OCI-LY3 (cell line): ENCODE results near the gene UNC79.

Experiments used
- H2AFZ ChIP-seq: fragments of 200-600, 300-600 bp; shearing (Covaris generic); 2 replicates; pipeline ENCODE4 v1.6.0; 2014; ENCODE audit warnings: antibody characterized with exemption, low read depth, low read length
- H3K27ac ChIP-seq: fragments of 200-600, 300-600 bp; sonication (generic); 2 replicates; pipeline ENCODE4 v1.5.1; 2014; ENCODE audit warnings: mild to moderate bottlenecking, low read length, moderate library complexity, mixed read lengths
- H3K27me3 ChIP-seq: fragments of 200-600, 300-600 bp; sonication (generic); 2 replicates; pipeline ENCODE4 v1.6.1; 2014; ENCODE audit warnings: low read depth, low read length, mixed read lengths
- H3K36me3 ChIP-seq: fragments of 200-600, 300-600 bp; sonication (generic); replicated peaks from 2 replicates; pipeline ENCODE3; 2014; ENCODE audit warnings: low read depth, low read length, mixed read lengths
- H3K4me1 ChIP-seq: fragments of 300-600, 200-600 bp; sonication (generic); 2 replicates; pipeline ENCODE4 v1.6.1; 2014; ENCODE audit warnings: low read length, mixed read lengths
- H3K4me2 ChIP-seq: fragments of 200-600, 300-600 bp; sonication (generic); 2 replicates; pipeline ENCODE4 v1.6.1; 2014; ENCODE audit warnings: low read length, mixed read lengths
- H3K4me3 ChIP-seq: fragments of 300-600, 200-600 bp; sonication (generic); 2 replicates; pipeline ENCODE4 v1.5.1; 2014; ENCODE audit warnings: antibody characterized with exemption, mild to moderate bottlenecking, low read length, moderate library complexity
- H3K79me2 ChIP-seq: fragments of 300-600, 200-600 bp; shearing (Covaris generic); 2 replicates; pipeline ENCODE4 v1.6.1; 2014; ENCODE audit warnings: mild to moderate bottlenecking, low read length, mixed read lengths
- H3K9ac ChIP-seq: fragments of 300-600, 200-600 bp; shearing (Covaris generic); 2 replicates; pipeline ENCODE4 v1.6.0; 2014; ENCODE audit warnings: mild to moderate bottlenecking, low read length, moderate library complexity
- H3K9me3 ChIP-seq: fragments of 200-600, 300-600 bp; shearing (Covaris generic); 2 replicates; pipeline ENCODE4 v1.6.1; 2014; ENCODE audit warnings: low read length, mixed read lengths; ENCODE audit not compliant: insufficient read depth
- H4K20me1 ChIP-seq: fragments of 200-600, 300-600 bp; sonication (generic); 2 replicates; pipeline ENCODE4 v1.6.1; 2016; ENCODE audit warnings: low read length, mixed read lengths; ENCODE audit not compliant: insufficient read depth
- EZH2phosphoT487 ChIP-seq: fragments of 200-600 bp; shearing (Covaris generic); IDR thresholded peaks from 2 replicates; pipeline ENCODE4 v1.6.1; 2018; ENCODE audit warnings: antibody characterized with exemption, mixed run types, low read depth
- TF ChIP-seq, protein P1 (sequence below): fragments of 200-600, 300-600 bp; sonication (generic); IDR thresholded peaks from 2 replicates; pipeline ENCODE4 v1.5.1; 2014; ENCODE audit warnings: antibody characterized with exemption, low read length, low read depth

Gene UNC79

DNA sequence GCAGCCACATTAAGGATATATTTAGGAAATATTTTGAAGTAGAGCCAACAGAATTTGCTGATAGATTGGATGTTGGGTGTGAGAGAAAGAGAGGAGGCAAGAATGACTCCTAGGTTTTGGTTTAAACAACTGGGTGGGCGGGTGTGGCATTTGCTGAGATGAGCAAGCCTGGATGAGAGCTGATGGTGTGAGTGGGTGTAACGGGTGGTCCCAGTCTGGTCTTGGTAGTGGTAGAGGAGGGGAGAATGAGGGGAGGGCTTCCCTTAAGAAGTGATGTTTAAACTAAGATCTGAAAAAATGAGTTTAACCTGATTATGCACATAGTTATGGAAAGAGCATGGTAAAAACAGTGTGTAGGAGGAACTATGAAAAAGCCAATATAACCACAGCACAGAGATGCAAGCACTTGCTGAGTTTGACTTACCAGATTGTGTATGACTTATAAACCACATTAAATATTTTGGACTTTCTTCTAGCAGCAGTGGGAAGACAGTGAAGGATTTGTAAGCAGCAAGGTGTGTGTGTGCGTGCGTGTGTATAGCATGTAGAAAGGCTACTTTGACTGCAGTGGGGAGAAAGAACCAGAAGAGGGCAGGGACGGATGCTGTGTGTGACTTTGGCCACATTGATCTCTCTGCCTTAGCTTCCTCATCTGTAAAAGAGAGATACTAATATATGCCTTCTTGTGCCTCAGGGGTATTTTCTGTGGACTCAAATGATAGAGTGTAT is 217.9 kb downstream of the UNC79 start:
- Histone ChIP-seq H3K4me2 (peak overlapping the region; percentile 25; the same call in 1 of the 2 replicates), H3K79me2 (no peaks in the 10 kb centered on the region), H3K9me3 (no peaks in the 10 kb centered on the region), H4K20me1 (no peaks in the 10 kb centered on the region), H3K27ac (no peak overlapping the region), H3K4me3 (no peak overlapping the region), H2AFZ (no peak overlapping the region), H3K36me3 (no peaks in the 10 kb centered on the region), H3K9ac (no peak overlapping the region), H3K4me1 (peaks cover 4% of the 10 kb centered on the region), H3K27me3 (peaks cover 17% of the 10 kb centered on the region; the same call in 1 of the 2 replicates)
- TF ChIP-seq EZH2phosphoT487 = no peak
- TF ChIP-seq, protein P1, sequence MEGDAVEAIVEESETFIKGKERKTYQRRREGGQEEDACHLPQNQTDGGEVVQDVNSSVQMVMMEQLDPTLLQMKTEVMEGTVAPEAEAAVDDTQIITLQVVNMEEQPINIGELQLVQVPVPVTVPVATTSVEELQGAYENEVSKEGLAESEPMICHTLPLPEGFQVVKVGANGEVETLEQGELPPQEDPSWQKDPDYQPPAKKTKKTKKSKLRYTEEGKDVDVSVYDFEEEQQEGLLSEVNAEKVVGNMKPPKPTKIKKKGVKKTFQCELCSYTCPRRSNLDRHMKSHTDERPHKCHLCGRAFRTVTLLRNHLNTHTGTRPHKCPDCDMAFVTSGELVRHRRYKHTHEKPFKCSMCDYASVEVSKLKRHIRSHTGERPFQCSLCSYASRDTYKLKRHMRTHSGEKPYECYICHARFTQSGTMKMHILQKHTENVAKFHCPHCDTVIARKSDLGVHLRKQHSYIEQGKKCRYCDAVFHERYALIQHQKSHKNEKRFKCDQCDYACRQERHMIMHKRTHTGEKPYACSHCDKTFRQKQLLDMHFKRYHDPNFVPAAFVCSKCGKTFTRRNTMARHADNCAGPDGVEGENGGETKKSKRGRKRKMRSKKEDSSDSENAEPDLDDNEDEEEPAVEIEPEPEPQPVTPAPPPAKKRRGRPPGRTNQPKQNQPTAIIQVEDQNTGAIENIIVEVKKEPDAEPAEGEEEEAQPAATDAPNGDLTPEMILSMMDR = peak; percentile 50

DNA sequence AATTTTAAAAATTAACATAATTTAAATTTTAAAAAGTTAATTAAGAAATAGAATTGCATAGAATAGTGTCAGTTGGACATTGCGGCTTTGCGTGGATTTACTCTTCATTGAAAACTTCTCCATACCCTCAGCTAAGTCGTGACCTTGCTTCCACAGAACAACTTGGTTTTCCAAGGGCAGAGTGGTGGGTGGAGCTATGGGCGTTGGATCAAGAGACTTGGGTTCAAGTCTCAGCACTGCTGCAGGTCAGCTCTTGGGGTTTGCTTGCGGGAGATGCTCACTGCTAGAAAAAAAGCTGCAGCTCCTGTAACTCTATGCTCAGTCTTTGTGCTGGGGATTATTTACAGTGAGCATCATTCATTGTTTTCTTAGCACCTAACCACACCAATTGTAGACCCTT is 223.9 kb downstream of the UNC79 start:
- Histone ChIP-seq H4K20me1 (no peaks in the 10 kb centered on the region), H3K36me3 (no peaks in the 10 kb centered on the region), H2AFZ (peak overlapping the region; percentile 59; the same call in 1 of the 2 replicates), H3K27me3 (peaks cover 23% of the 10 kb centered on the region), H3K4me2 (peak overlapping the region; percentile 18; the same call in 1 of the 2 replicates), H3K9ac (no peak overlapping the region), H3K27ac (no peak overlapping the region), H3K9me3 (no peaks in the 10 kb centered on the region), H3K4me3 (no peak overlapping the region), H3K79me2 (no peaks in the 10 kb centered on the region), H3K4me1 (no peaks in the 10 kb centered on the region)
- TF ChIP-seq, protein P1 = no peak
- TF ChIP-seq EZH2phosphoT487 = no peak

DNA sequence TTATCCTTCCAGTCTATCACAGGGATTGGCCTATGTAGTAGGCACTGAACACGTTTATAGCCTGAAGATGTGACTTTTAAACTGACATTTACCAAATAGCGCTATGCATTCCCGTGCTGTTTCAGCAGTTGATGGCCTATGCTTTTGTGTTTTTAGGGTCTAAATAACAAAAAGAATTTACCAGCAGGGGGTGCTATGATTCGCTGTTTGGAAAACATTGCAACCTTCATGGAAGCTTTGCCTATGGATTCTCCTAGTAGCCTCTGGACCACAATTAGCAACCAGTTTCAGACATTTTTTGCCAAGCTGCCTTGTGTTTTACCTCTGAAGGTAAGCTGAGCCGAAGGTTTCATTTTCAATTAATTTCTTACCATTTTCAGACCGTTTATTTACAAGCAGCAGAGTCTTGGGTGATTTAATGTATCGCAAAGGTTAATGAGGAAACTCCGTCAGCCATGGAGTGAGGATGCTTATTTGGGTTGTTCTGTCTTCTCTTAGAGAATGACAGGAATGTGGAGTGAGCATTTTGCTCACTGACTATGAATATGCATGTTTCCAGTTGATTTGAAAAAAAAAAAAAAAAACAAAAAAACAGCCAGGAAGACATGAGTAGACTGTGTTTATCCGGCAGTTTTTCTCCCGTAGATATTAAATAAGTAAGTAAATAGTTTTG is 224.5 kb downstream of the UNC79 start:
- Histone ChIP-seq H3K4me2 (peak overlapping the region; percentile 18), H3K27me3 (peaks cover 26% of the 10 kb centered on the region), H3K4me3 (no peak overlapping the region), H4K20me1 (no peaks in the 10 kb centered on the region), H3K36me3 (no peaks in the 10 kb centered on the region), H3K4me1 (no peaks in the 10 kb centered on the region), H3K9ac (no peak overlapping the region), H3K27ac (no peak overlapping the region), H3K9me3 (no peaks in the 10 kb centered on the region), H3K79me2 (no peaks in the 10 kb centered on the region), H2AFZ (peak overlapping the region; percentile 59; the same call in 1 of the 2 replicates)
- no peak for TF ChIP-seq EZH2phosphoT487
- TF ChIP-seq, protein P1 = peak; percentile 83

DNA sequence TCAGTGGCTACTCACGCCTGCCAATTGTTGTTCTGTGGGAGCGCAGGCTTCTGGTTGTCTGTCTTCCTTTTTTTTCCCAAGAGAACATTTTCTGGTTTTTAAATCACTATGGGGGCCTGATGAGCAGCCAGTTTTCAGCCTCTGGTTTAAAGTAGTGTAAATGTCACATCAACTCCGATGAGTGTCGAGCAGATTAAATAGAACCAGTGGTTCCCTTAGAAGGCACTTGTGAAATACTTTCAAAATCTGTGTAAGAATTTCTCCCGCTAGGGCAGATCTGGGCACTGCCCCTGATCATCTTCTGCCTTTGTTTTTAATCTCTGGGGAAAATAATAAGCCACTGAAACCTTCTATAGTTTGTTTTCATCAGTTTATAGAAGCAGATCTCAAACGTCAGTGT is 227.1 kb downstream of the UNC79 start:
- H3K27ac ChIP-seq = no peak overlapping the region
- TF ChIP-seq EZH2phosphoT487 = no peak
- TF ChIP-seq, protein P1 = no peak

More for the DNA sequence above, 227.1 kb downstream of the UNC79 start:
- no peaks in the 10 kb centered on the region for H3K36me3 ChIP-seq
- H3K4me2 ChIP-seq = no peak overlapping the region
- no peaks in the 10 kb centered on the region for H4K20me1 ChIP-seq
- no peaks in the 10 kb centered on the region for H3K4me1 ChIP-seq
- no peaks in the 10 kb centered on the region for H3K79me2 ChIP-seq
- H3K4me3 ChIP-seq = no peak overlapping the region
- H3K9ac ChIP-seq = no peak overlapping the region
- H2AFZ ChIP-seq = no peak overlapping the region
- H3K9me3 ChIP-seq = no peaks in the 10 kb centered on the region
- H3K27me3 ChIP-seq = peaks cover 25% of the 10 kb centered on the region
